Endodermal cell (in vitro differentiated cells): ENCODE measurements around the gene TBCD. TPM values are rescaled to one million over a fixed set of nuclear protein-coding genes. Genes with fewer than 3 reads are reported as not detected.

Experiments
- DNase-seq: peaks from one replicate; pipeline ENCODE4 v3.0.0-alpha.2; 2017
- H3K27ac ChIP-seq: 2 replicates; pipeline ENCODE4 v1.5.1; 2013; ENCODE audit warnings: mild to moderate bottlenecking, low read depth, low read length, moderate library complexity
- H3K27me3 ChIP-seq: 2 replicates; pipeline ENCODE4 v1.6.1; 2013; ENCODE audit warnings: mild to moderate bottlenecking, low read length, moderate library complexity; ENCODE audit not compliant: insufficient read depth, control insufficient read depth, poor library complexity, severe bottlenecking
- H3K36me3 ChIP-seq: 2 replicates; pipeline ENCODE4 v1.7.0; 2013; ENCODE audit warnings: mild to moderate bottlenecking, low read length, moderate library complexity; ENCODE audit not compliant: control insufficient read depth, insufficient read depth
- H3K4me1 ChIP-seq: one replicate; pipeline ENCODE4 v1.7.0; 2013; ENCODE audit warnings: low read length; ENCODE audit not compliant: control insufficient read depth, insufficient read depth
- H3K4me3 ChIP-seq: 2 replicates; pipeline ENCODE4 v1.5.1; 2013; ENCODE audit warnings: mild to moderate bottlenecking, low read length, moderate library complexity
- H3K9ac ChIP-seq: 2 replicates; pipeline ENCODE4 v1.6.1; 2013; ENCODE audit warnings: mild to moderate bottlenecking, low read length, moderate library complexity; ENCODE audit not compliant: poor library complexity, severe bottlenecking; ENCODE audit errors: extremely low read depth
- H3K9me3 ChIP-seq: 2 replicates; pipeline ENCODE4 v1.6.1; 2013; ENCODE audit warnings: mild to moderate bottlenecking, low read length, moderate library complexity; ENCODE audit not compliant: control insufficient read depth
- H3K27ac Mint-ChIP-seq: 2 replicates; pipeline ENCODE4 v1.8.0; 2020; ENCODE audit warnings: mixed read lengths
- H3K27me3 Mint-ChIP-seq: 2 replicates; pipeline ENCODE4 v1.8.0; 2021; ENCODE audit warnings: mild to moderate bottlenecking, mixed read lengths; ENCODE audit not compliant: insufficient read depth
- H3K36me3 Mint-ChIP-seq: 2 replicates; pipeline ENCODE4 v1.8.0; 2020; ENCODE audit warnings: low read depth, mixed read lengths
- H3K4me1 Mint-ChIP-seq: 2 replicates; pipeline ENCODE4 v1.8.0; 2020; ENCODE audit warnings: mixed read lengths
- H3K4me3 Mint-ChIP-seq: 2 replicates; pipeline ENCODE4 v1.8.0; 2020; ENCODE audit warnings: mild to moderate bottlenecking, moderate library complexity, mixed read lengths
- H3K9me3 Mint-ChIP-seq: 2 replicates; pipeline ENCODE4 v1.8.0; 2020; ENCODE audit warnings: mild to moderate bottlenecking, mixed read lengths
- WGBS, 2 experiments: methylation state at CpG; one replicate each; pipeline versions ENCODE4 v1.1.5 to v1.1.7; 2013; ENCODE audit warnings: missing lambda C conversion rate in 2 of 2, mixed read lengths in 1 of 2; ENCODE audit not compliant: insufficient coverage in 1 of 2, insufficient read length in 1 of 2; 5-methylcytosine and 5-hydroxymethylcytosine counted together
- total RNA-seq, 2 donors: library from RNA; stranded (reverse); fragmentation: NEBNext Ultra II Directional in 1 of 2; extraction: Animal tissue kit (Norgen Biotek cat#: 25700) in 1 of 2; gene quantifications; 2 replicates in 1 of 2; 3 replicates in 1 of 2; pipeline ENCODE4 v1.2.1, GENCODE V29; 2021
- TF ChIP-seq, protein P1 (sequence below): fragments of 200-600 bp; sonication (generic); conservative IDR thresholded peaks from 2 replicates; pipeline ENCODE4 v1.5.0; 2021; ENCODE audit warnings: antibody characterized with exemption, mild to moderate bottlenecking

The TBCD gene
- total RNA-seq, 2 donors from 2014 or later = 107 TPM

DNA sequence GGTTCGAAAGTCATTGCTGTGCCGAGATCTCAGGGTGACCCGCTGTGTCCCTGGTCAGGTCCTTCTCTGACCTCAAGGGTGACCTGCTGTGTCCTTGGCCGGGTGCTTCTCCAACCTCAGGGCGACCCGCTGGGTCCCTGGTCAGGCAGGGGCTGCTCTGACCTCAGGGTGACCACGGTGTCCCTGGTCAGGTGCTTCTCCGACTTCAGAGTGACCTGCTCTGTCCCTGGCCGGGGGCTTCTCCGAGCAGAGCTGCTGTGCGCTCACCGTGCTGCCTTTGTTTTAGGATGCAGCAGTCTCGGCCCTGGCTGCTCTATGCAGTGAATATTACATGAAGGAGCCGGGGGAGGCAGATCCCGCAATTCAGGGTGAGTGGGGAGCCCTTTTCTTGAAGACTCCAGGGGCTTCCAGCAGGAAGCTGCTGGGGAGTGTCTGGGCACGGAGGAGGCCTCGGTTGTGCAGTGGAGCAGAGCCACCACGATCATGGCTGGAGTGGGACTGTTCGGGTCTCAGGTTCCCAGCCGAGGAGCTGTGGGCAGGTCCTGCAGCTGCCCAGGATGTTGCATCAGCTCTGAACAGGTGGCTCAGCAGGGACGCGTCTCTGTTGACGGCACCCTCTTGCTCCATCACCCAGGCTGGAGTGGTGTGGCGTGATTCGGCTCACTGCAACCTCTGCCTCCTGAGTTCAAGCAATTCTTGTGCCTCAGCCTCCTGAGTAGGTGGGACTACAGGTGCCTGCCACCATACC lies 171.7 kb downstream of the TBCD start:
- Histone ChIP-seq H3K4me1 (no peaks in the 10 kb centered on the region), H3K27me3 (no peaks in the 10 kb centered on the region), H3K9ac (no peak overlapping the region), H3K9me3 (no peaks in the 10 kb centered on the region), H3K4me3 (no peak overlapping the region), H3K36me3 (peaks cover 43% of the 10 kb centered on the region), H3K27ac (no peak overlapping the region)
- TF ChIP-seq, protein P1, sequence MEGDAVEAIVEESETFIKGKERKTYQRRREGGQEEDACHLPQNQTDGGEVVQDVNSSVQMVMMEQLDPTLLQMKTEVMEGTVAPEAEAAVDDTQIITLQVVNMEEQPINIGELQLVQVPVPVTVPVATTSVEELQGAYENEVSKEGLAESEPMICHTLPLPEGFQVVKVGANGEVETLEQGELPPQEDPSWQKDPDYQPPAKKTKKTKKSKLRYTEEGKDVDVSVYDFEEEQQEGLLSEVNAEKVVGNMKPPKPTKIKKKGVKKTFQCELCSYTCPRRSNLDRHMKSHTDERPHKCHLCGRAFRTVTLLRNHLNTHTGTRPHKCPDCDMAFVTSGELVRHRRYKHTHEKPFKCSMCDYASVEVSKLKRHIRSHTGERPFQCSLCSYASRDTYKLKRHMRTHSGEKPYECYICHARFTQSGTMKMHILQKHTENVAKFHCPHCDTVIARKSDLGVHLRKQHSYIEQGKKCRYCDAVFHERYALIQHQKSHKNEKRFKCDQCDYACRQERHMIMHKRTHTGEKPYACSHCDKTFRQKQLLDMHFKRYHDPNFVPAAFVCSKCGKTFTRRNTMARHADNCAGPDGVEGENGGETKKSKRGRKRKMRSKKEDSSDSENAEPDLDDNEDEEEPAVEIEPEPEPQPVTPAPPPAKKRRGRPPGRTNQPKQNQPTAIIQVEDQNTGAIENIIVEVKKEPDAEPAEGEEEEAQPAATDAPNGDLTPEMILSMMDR = no peak
- DNase-seq = no peak
- Mint-ChIP-seq H3K27me3 (no peaks in the 10 kb centered on the region), H3K4me3 (no peak overlapping the region), H3K27ac (peak overlapping the region; percentile 42), H3K36me3 (peaks cover 26% of the 10 kb centered on the region), H3K9me3 (no peaks in the 10 kb centered on the region), H3K4me1 (no peaks in the 10 kb centered on the region)
- WGBS, 2 experiments = 89 to 92% methylated on average over 21 to 25 of the region's 25 CpGs

DNA sequence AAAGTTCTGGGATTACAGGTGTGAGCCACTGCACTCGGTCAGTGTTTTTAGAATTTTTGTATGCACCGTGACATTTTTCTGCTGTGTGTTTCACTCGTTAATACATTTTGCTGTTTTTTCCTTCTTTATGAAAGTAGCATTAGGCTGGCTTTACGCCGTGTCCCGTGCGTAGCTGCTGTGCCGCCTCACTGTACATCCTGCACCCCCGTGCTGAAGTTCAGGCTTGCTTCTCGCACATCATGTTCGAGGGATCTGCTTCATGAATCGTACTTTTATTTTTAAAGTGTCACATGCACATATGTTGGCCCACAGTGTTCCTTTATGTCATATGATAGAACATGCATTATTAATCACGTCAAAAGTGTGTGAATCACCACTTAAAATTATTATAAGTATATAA lies 172.3 kb downstream of the TBCD start:
- Mint-ChIP-seq H3K4me1 (no peaks in the 10 kb centered on the region), H3K9me3 (no peaks in the 10 kb centered on the region)
- 93% methylated on average over 12 of the region's 13 CpGs for WGBS, 2 experiments

DNA sequence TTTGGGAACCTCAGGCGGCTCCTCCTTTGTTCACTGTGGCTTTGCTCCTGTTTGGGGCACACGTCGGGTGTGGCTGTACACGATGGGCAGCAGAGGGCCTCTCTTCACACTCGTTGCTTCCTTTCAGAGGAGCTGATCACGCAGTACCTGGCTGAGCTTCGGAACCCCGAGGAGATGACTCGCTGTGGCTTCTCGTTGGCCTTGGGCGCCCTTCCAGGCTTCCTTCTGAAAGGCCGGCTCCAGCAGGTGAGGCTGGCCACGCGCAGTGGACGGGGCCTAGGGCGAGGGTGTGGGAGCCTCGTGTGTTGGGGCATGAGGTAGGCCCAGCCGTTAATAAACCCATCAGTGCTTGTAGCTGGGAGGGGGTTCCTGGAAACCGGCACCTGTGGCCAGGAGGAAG lies 172.9 kb downstream of the TBCD start:
- H3K27me3 ChIP-seq = no peaks in the 10 kb centered on the region
- no peak overlapping the region for H3K27ac Mint-ChIP-seq
- H3K9me3 ChIP-seq = no peaks in the 10 kb centered on the region
- peaks cover 51% of the 10 kb centered on the region for H3K36me3 ChIP-seq
- no peaks in the 10 kb centered on the region for H3K27me3 Mint-ChIP-seq
- no peak overlapping the region for H3K4me3 ChIP-seq
- no peaks in the 10 kb centered on the region for H3K4me1 ChIP-seq
- DNase-seq = no peak
- 93 to 95% methylated on average over 12 to 19 of the region's 19 CpGs for WGBS, 2 experiments
- H3K9me3 Mint-ChIP-seq = no peaks in the 10 kb centered on the region
- H3K9ac ChIP-seq = no peak overlapping the region
- no peak overlapping the region for H3K27ac ChIP-seq
- H3K36me3 Mint-ChIP-seq = peaks cover 36% of the 10 kb centered on the region
- H3K4me1 Mint-ChIP-seq = no peaks in the 10 kb centered on the region
- TF ChIP-seq, protein P1 = no peak
- H3K4me3 Mint-ChIP-seq = no peak overlapping the region

More for the DNA sequence above, 172.3 kb downstream of the TBCD start:
- Mint-ChIP-seq H3K36me3 (peaks cover 32% of the 10 kb centered on the region), H3K4me3 (no peak overlapping the region), H3K27ac (no peak overlapping the region), H3K27me3 (no peaks in the 10 kb centered on the region)
- Histone ChIP-seq H3K9ac (no peak overlapping the region), H3K4me1 (no peaks in the 10 kb centered on the region), H3K4me3 (no peak overlapping the region), H3K27ac (no peak overlapping the region), H3K27me3 (no peaks in the 10 kb centered on the region), H3K36me3 (peaks cover 48% of the 10 kb centered on the region), H3K9me3 (no peaks in the 10 kb centered on the region)
- TF ChIP-seq, protein P1 = no peak
- no peak for DNase-seq
